Measurements from ENCODE around the gene AOPEP. TPM values are rescaled to one million over a fixed set of nuclear protein-coding genes. Genes with fewer than 3 reads are reported as not detected.
A peak's percentile ranks its signal among the peaks of the same experiment; 100 is the strongest.

Gene AOPEP
- polyA plus RNA-seq, 1 donor from 2014 or later = 10.0 TPM

GRCh38 chr9:94782355-94783101 lies 56.0 kb downstream of the AOPEP start:
- Histone ChIP-seq H2AFZ (ENCODE audit: low read depth, low read length) (no peak overlapping the region), H3F3A (ENCODE audit: insufficient read depth, low read length, poor library complexity, severe bottlenecking) (no peaks in the 10 kb centered on the region), H3K9me3 (ENCODE audit: low read length) (no peaks in the 10 kb centered on the region), H3K4me2 (ENCODE audit: low read length) (no peak overlapping the region), H3K79me2 (replicated peaks; ENCODE audit: insufficient read depth, low read length) (no peaks in the 10 kb centered on the region), H3K9me2 (ENCODE audit: insufficient read depth, low read length) (no peaks in the 10 kb centered on the region), H3K9ac (ENCODE audit: low read length) (no peak overlapping the region), H3K27ac (ENCODE audit: low read length) (no peak overlapping the region), H3K36me3 (ENCODE audit: insufficient read depth, low read length) (no peaks in the 10 kb centered on the region), H3K4me3 (ENCODE audit: low read length) (no peak overlapping the region), H3K27me3 (ENCODE audit: insufficient read depth, low read depth, low read length) (no peaks in the 10 kb centered on the region), H4K20me1 (ENCODE audit: insufficient read depth) (no peaks in the 10 kb centered on the region)
- TF ChIP-seq EP300 (conservative IDR thresholded peaks at IDR 0.05; ENCODE audit: poor library complexity, severe bottlenecking) (no peak), REST (IDR thresholded peaks at IDR 0.05; ENCODE audit: borderline replicate concordance) (no peak), SMC3 (conservative IDR thresholded peaks at IDR 0.05; ENCODE audit: poor library complexity) (no peak), MXI1 (conservative IDR thresholded peaks at IDR 0.05; ENCODE audit: poor library complexity, severe bottlenecking) (no peak), POLR2AphosphoS5 (IDR thresholded peaks at IDR 0.05) (no peak), RAD21 (conservative IDR thresholded peaks at IDR 0.05) (no peak), TAF1 (IDR thresholded peaks at IDR 0.05; ENCODE audit: low read depth) (no peak), CTCF (IDR thresholded peaks at IDR 0.05; ENCODE audit: poor library complexity, severe bottlenecking) (no peak), EZH2 (IDR thresholded peaks at IDR 0.05; ENCODE audit: borderline replicate concordance, insufficient read depth, low read length, poor library complexity, severe bottlenecking) (no peak)

GRCh38 chr9:94783102-94783682 lies 56.7 kb downstream of the AOPEP start:
- Histone ChIP-seq H3F3A (ENCODE audit: insufficient read depth, low read length, poor library complexity, severe bottlenecking) (no peaks in the 10 kb centered on the region), H3K9me2 (ENCODE audit: insufficient read depth, low read length) (no peaks in the 10 kb centered on the region), H3K9me3 (ENCODE audit: low read length) (no peaks in the 10 kb centered on the region), H3K36me3 (ENCODE audit: insufficient read depth, low read length) (no peaks in the 10 kb centered on the region), H3K4me2 (ENCODE audit: low read length) (no peak overlapping the region), H3K27ac (ENCODE audit: low read length) (no peak overlapping the region), H3K9ac (ENCODE audit: low read length) (no peak overlapping the region), H3K79me2 (replicated peaks; ENCODE audit: insufficient read depth, low read length) (no peaks in the 10 kb centered on the region), H2AFZ (ENCODE audit: low read depth, low read length) (no peak overlapping the region), H4K20me1 (ENCODE audit: insufficient read depth) (no peaks in the 10 kb centered on the region), H3K4me3 (ENCODE audit: low read length) (no peak overlapping the region), H3K27me3 (ENCODE audit: insufficient read depth, low read depth, low read length) (no peaks in the 10 kb centered on the region)
- TF ChIP-seq RAD21 (conservative IDR thresholded peaks at IDR 0.05) (peak; percentile 78), TAF1 (IDR thresholded peaks at IDR 0.05; ENCODE audit: low read depth) (no peak), SMC3 (conservative IDR thresholded peaks at IDR 0.05; ENCODE audit: poor library complexity) (peak; percentile 83), CTCF (IDR thresholded peaks at IDR 0.05; ENCODE audit: poor library complexity, severe bottlenecking) (peak; percentile 74), MXI1 (conservative IDR thresholded peaks at IDR 0.05; ENCODE audit: poor library complexity, severe bottlenecking) (no peak)
